Activated CD8-positive, alpha-beta T cell treated with anti-CD3 and anti-CD28 coated beads, Interleukin-2, amount 10 ng/mL, durations not matched to agents 7 days and 5 days (primary cell): ENCODE data around the gene CDR2. TPM values are rescaled to one million over a fixed set of nuclear protein-coding genes. Genes with fewer than 3 reads are reported as not detected.

Experiments used
- ATAC-seq: fragments of 150-1000 bp; cut with Tn5 transposase; one replicate; pipeline ENCODE4 v1.10.0; 2021; ENCODE audit warnings: moderate library complexity
- CTCF ChIA-PET: fragments of 350-600 bp; sonication (Branson Sonifier 250); formaldehyde crosslinking; loops from one replicate; lab custom pipeline; 2021; ENCODE audit warnings: antibody characterized with exemption; lab: Charles Lee
- POLR2A ChIA-PET: fragments of 350-600 bp; sonication (Branson Sonifier 250); formaldehyde crosslinking; loops from one replicate; lab custom pipeline; 2021; ENCODE audit warnings: antibody characterized with exemption; lab: Charles Lee
- DNase-seq: peaks from one replicate; pipeline ENCODE4 v3.0.0-alpha.2; 2020
- H3K27ac Mint-ChIP-seq: one replicate; pipeline ENCODE4 v1.8.0; 2021; ENCODE audit warnings: mild to moderate bottlenecking, mixed read lengths
- H3K27me3 Mint-ChIP-seq: one replicate; pipeline ENCODE4 v1.8.0; 2021; ENCODE audit warnings: low read depth, mixed read lengths
- H3K36me3 Mint-ChIP-seq: one replicate; pipeline ENCODE4 v1.8.0; 2021; ENCODE audit warnings: low read depth, mixed read lengths
- H3K4me1 Mint-ChIP-seq: one replicate; pipeline ENCODE4 v1.8.0; 2021; ENCODE audit warnings: low read depth, mixed read lengths
- H3K4me3 Mint-ChIP-seq: one replicate; pipeline ENCODE4 v1.8.0; 2021; ENCODE audit warnings: mild to moderate bottlenecking, mixed read lengths
- H3K9me3 Mint-ChIP-seq: one replicate; pipeline ENCODE4 v1.8.0; 2022; ENCODE audit warnings: mixed read lengths; ENCODE audit not compliant: insufficient read depth
- total RNA-seq, 2 experiments: library from RNA; stranded (reverse); gene quantifications; one replicate each; pipeline ENCODE4 v1.2.3, GENCODE V29; 2021

CDR2 gene
- total RNA-seq, 2 experiments from 2014 or later = 39.1 to 44.6 TPM

GRCh38 chr16:22397931-22398330 is 23.5 kb upstream of the CDR2 start:
- H3K4me3 Mint-ChIP-seq = no peak overlapping the region
- ChIA-PET POLR2A (no interaction called here), CTCF (no interaction called here)
- H3K27me3 Mint-ChIP-seq = no peaks in the 10 kb centered on the region
- ATAC-seq (no peak), DNase-seq (no peak)
- H3K9me3 Mint-ChIP-seq = no peaks in the 10 kb centered on the region
- no peak overlapping the region for H3K27ac Mint-ChIP-seq
- H3K4me1 Mint-ChIP-seq = no peaks in the 10 kb centered on the region
- H3K36me3 Mint-ChIP-seq = no peaks in the 10 kb centered on the region

GRCh38 chr16:22397464-22397863 is 23.0 kb upstream of the CDR2 start:
- ATAC-seq = no peak

GRCh38 chr16:22395960-22396359 is 21.5 kb upstream of the CDR2 start:
- DNase-seq (no peak), ATAC-seq (no peak)
- Mint-ChIP-seq H3K4me3 (no peak overlapping the region), H3K27ac (no peak overlapping the region), H3K36me3 (no peaks in the 10 kb centered on the region), H3K9me3 (no peaks in the 10 kb centered on the region), H3K27me3 (no peaks in the 10 kb centered on the region), H3K4me1 (no peaks in the 10 kb centered on the region)
- ChIA-PET CTCF (no interaction called here), POLR2A (no interaction called here)

More at GRCh38 chr16:22397464-22397863, 23.0 kb upstream of the CDR2 start:
- H3K27me3 Mint-ChIP-seq = no peaks in the 10 kb centered on the region
- no peaks in the 10 kb centered on the region for H3K36me3 Mint-ChIP-seq
- CTCF ChIA-PET = interaction anchor here (0.7 kb wide), 1 partner anchor 27 kb away, joined by 3 read pairs; no protein-coding TSS in a partner anchor
- H3K4me3 Mint-ChIP-seq = no peak overlapping the region
- DNase-seq = no peak
- POLR2A ChIA-PET = no interaction called here
- no peaks in the 10 kb centered on the region for H3K9me3 Mint-ChIP-seq
- H3K27ac Mint-ChIP-seq = no peak overlapping the region
- H3K4me1 Mint-ChIP-seq = no peaks in the 10 kb centered on the region

- no peak for DNase-seq
- no peak overlapping the region for H3K27ac Mint-ChIP-seq
- ChIA-PET POLR2A (interaction anchor here (0.6 kb wide), 1 partner anchor 21 kb away, joined by 3 read pairs; no protein-coding TSS in a partner anchor), CTCF (no interaction called here)
- H3K4me1 Mint-ChIP-seq = no peaks in the 10 kb centered on the region
- H3K27me3 Mint-ChIP-seq = no peaks in the 10 kb centered on the region
- H3K4me3 Mint-ChIP-seq = no peak overlapping the region
- no peaks in the 10 kb centered on the region for H3K9me3 Mint-ChIP-seq
- ATAC-seq = no peak
- no peaks in the 10 kb centered on the region for H3K36me3 Mint-ChIP-seq
These were observed 19.7 kb upstream of the CDR2 start for GRCh38 chr16:22394121-22394520.

GRCh38 chr16:22388101-22388644 is 13.8 kb upstream of the CDR2 start:
- POLR2A ChIA-PET = no interaction called here
- Mint-ChIP-seq H3K4me3 (no peak overlapping the region), H3K36me3 (no peaks in the 10 kb centered on the region), H3K4me1 (no peaks in the 10 kb centered on the region), H3K27ac (no peak overlapping the region), H3K9me3 (no peaks in the 10 kb centered on the region), H3K27me3 (no peaks in the 10 kb centered on the region)
- DNase-seq (no peak), ATAC-seq (no peak)
- CTCF ChIA-PET = no interaction called here

- ChIA-PET CTCF (no interaction called here), POLR2A (interaction anchor here (1.0 kb wide), 1 partner anchor 12 kb away, joined by 4 read pairs; the partner anchor contains the start of gene CDR2)
- ATAC-seq (no peak), DNase-seq (no peak)
- Mint-ChIP-seq H3K36me3 (no peaks in the 10 kb centered on the region), H3K27ac (no peak overlapping the region), H3K4me1 (peaks cover 4% of the 10 kb centered on the region), H3K4me3 (no peak overlapping the region), H3K27me3 (no peaks in the 10 kb centered on the region), H3K9me3 (no peaks in the 10 kb centered on the region)
These were observed 12.6 kb upstream of the CDR2 start for GRCh38 chr16:22386976-22387375.

GRCh38 chr16:22385196-22385595 is 10.8 kb upstream of the CDR2 start:
- ChIA-PET CTCF (no interaction called here), POLR2A (no interaction called here)
- DNase-seq (no peak), ATAC-seq (no peak)
- Mint-ChIP-seq H3K9me3 (no peaks in the 10 kb centered on the region), H3K27ac (no peak overlapping the region), H3K36me3 (no peaks in the 10 kb centered on the region), H3K4me1 (peaks cover 16% of the 10 kb centered on the region), H3K27me3 (no peaks in the 10 kb centered on the region), H3K4me3 (no peak overlapping the region)

- Mint-ChIP-seq H3K36me3 (no peaks in the 10 kb centered on the region), H3K4me1 (peaks cover 16% of the 10 kb centered on the region), H3K4me3 (no peak overlapping the region), H3K27me3 (no peaks in the 10 kb centered on the region), H3K9me3 (no peaks in the 10 kb centered on the region), H3K27ac (no peak overlapping the region)
- no peak for ATAC-seq
- ChIA-PET CTCF (no interaction called here), POLR2A (no interaction called here)
- no peak for DNase-seq
These were observed 9.4 kb upstream of the CDR2 start for GRCh38 chr16:22383827-22384226.

GRCh38 chr16:22381392-22381791 is 7.0 kb upstream of the CDR2 start:
- ATAC-seq = no peak
- Mint-ChIP-seq H3K4me1 (peaks cover 16% of the 10 kb centered on the region), H3K27ac (peak overlapping the region; percentile 55), H3K36me3 (peaks cover 2% of the 10 kb centered on the region), H3K4me3 (peak overlapping the region; percentile 15), H3K27me3 (no peaks in the 10 kb centered on the region), H3K9me3 (no peaks in the 10 kb centered on the region)
- CTCF ChIA-PET = no interaction called here
- POLR2A ChIA-PET = no interaction called here
- DNase-seq = no peak

GRCh38 chr16:22380529-22380928 is 6.1 kb upstream of the CDR2 start:
- Mint-ChIP-seq H3K27me3 (no peaks in the 10 kb centered on the region), H3K36me3 (peaks cover 2% of the 10 kb centered on the region), H3K27ac (no peak overlapping the region), H3K4me3 (no peak overlapping the region), H3K4me1 (peaks cover 20% of the 10 kb centered on the region), H3K9me3 (no peaks in the 10 kb centered on the region)
- ChIA-PET POLR2A (no interaction called here), CTCF (interaction anchor here (1.4 kb wide), 1 partner anchor 27 kb away, joined by 5 read pairs; no protein-coding TSS in a partner anchor)
- no peak for ATAC-seq
- no peak for DNase-seq

GRCh38 chr16:22379656-22380055 is 5.2 kb upstream of the CDR2 start:
- ATAC-seq (no peak), DNase-seq (no peak)
- POLR2A ChIA-PET = interaction anchor here (0.7 kb wide), 1 partner anchor 44 kb away, joined by 3 read pairs; no protein-coding TSS in a partner anchor
- no peak overlapping the region for H3K4me3 Mint-ChIP-seq
- CTCF ChIA-PET = interaction anchor here (1.4 kb wide), 1 partner anchor 28 kb away, joined by 5 read pairs; no protein-coding TSS in a partner anchor
- H3K27me3 Mint-ChIP-seq = no peaks in the 10 kb centered on the region
- H3K27ac Mint-ChIP-seq = no peak overlapping the region
- H3K36me3 Mint-ChIP-seq = peaks cover 2% of the 10 kb centered on the region
- H3K9me3 Mint-ChIP-seq = no peaks in the 10 kb centered on the region
- peaks cover 29% of the 10 kb centered on the region for H3K4me1 Mint-ChIP-seq

- ChIA-PET CTCF (interaction anchor here (0.8 to 1.8 kb wide), 7 partner anchors 18 to 56 kb away, joined by 3 to 7 read pairs (median 3); no protein-coding TSS in a partner anchor), POLR2A (interaction anchor here (0.7 to 6.1 kb wide), 2 partner anchors 20 to 424 kb away, joined by 3 to 158 read pairs; no protein-coding TSS in a partner anchor)
- Mint-ChIP-seq H3K4me1 (peaks cover 38% of the 10 kb centered on the region), H3K36me3 (peaks cover 25% of the 10 kb centered on the region), H3K27ac (no peak overlapping the region), H3K9me3 (no peaks in the 10 kb centered on the region), H3K4me3 (peak overlapping the region; percentile 22), H3K27me3 (no peaks in the 10 kb centered on the region)
- ATAC-seq (no peak), DNase-seq (no peak)
These were observed 1.7 kb upstream of the CDR2 start for GRCh38 chr16:22375963-22376640.
